Astrocyte (in vitro differentiated cells and primary cell): ENCODE measurements around the gene MBOAT7. TPM values are rescaled to one million over a fixed set of nuclear protein-coding genes. Genes with fewer than 3 reads are reported as not detected.
A peak's percentile ranks its signal among the peaks of the same experiment; 100 is the strongest.

ENCODE experiments used
- DNase-seq: peaks from one replicate; pipeline ENCODE4 v3.0.0-alpha.2; 2010; ENCODE audit warnings: low read depth
- FAIRE-seq: peaks from 2 replicates; lab custom pipeline; 2011; peaks lifted over from hg19 to GRCh38; lab: Jason Lieb, UNC
- H2AFZ ChIP-seq: 2 replicates; pipeline ENCODE4 v1.6.0; 2012; ENCODE audit warnings: low read depth, low read length, inconsistent platforms
- H3K27ac ChIP-seq: 2 replicates; pipeline ENCODE4 v1.5.1; 2011; ENCODE audit warnings: low read depth, low read length, inconsistent platforms
- H3K27me3 ChIP-seq: 2 replicates; pipeline ENCODE4 v1.6.0; 2011; ENCODE audit warnings: low read length, inconsistent platforms; ENCODE audit not compliant: insufficient read depth
- H3K36me3 ChIP-seq: 2 replicates; pipeline ENCODE4 v1.5.1; 2011; ENCODE audit warnings: low read length, inconsistent platforms; ENCODE audit not compliant: insufficient read depth
- H3K4me1 ChIP-seq: 2 replicates; pipeline ENCODE4 v1.5.1; 2011; ENCODE audit warnings: low read length, inconsistent platforms; ENCODE audit not compliant: insufficient read depth
- H3K4me2 ChIP-seq: 2 replicates; pipeline ENCODE4 v1.6.0; 2012; ENCODE audit warnings: low read length, inconsistent platforms
- H3K4me3 ChIP-seq: 2 replicates; pipeline ENCODE4 v1.5.1; 2011; ENCODE audit warnings: low read depth, mild to moderate bottlenecking, low read length, inconsistent platforms; ENCODE audit not compliant: insufficient read depth
- H3K79me2 ChIP-seq: 2 replicates; pipeline ENCODE4 v1.6.0; 2012; ENCODE audit warnings: mild to moderate bottlenecking, low read length, inconsistent platforms; ENCODE audit not compliant: insufficient read depth
- H3K9ac ChIP-seq: 2 replicates; pipeline ENCODE4 v1.6.0; 2012; ENCODE audit warnings: mild to moderate bottlenecking, low read length, inconsistent platforms
- H3K9me3 ChIP-seq: 2 replicates; pipeline ENCODE4 v1.5.1; 2012; ENCODE audit warnings: low read depth, mild to moderate bottlenecking, low read length, inconsistent platforms; ENCODE audit not compliant: insufficient read depth
- H4K20me1 ChIP-seq: 2 replicates; pipeline ENCODE4 v1.6.0; 2012; ENCODE audit warnings: low read length, inconsistent platforms; ENCODE audit not compliant: insufficient read depth
- H3K27ac Mint-ChIP-seq: one replicate; pipeline ENCODE4 v1.8.0; 2021; ENCODE audit warnings: mild to moderate bottlenecking, mixed read lengths; ENCODE audit not compliant: unreplicated experiment
- H3K27me3 Mint-ChIP-seq: one replicate; pipeline ENCODE4 v1.8.0; 2021; ENCODE audit warnings: low read depth, mixed read lengths; ENCODE audit not compliant: unreplicated experiment
- H3K36me3 Mint-ChIP-seq: one replicate; pipeline ENCODE4 v1.8.0; 2021; ENCODE audit warnings: low read depth, mixed read lengths; ENCODE audit not compliant: unreplicated experiment
- H3K4me1 Mint-ChIP-seq: one replicate; pipeline ENCODE4 v1.8.0; 2021; ENCODE audit warnings: low read depth, mixed read lengths; ENCODE audit not compliant: unreplicated experiment
- H3K4me3 Mint-ChIP-seq: one replicate; pipeline ENCODE4 v1.8.0; 2021; ENCODE audit warnings: mild to moderate bottlenecking, moderate library complexity, mixed read lengths; ENCODE audit not compliant: unreplicated experiment
- H3K9me3 Mint-ChIP-seq: one replicate; pipeline ENCODE4 v1.8.0; 2021; ENCODE audit warnings: mild to moderate bottlenecking, mixed read lengths; ENCODE audit not compliant: unreplicated experiment
- CTCF ChIP-seq: IDR thresholded peaks from 2 replicates; pipeline ENCODE4 v1.5.1; 2011; ENCODE audit warnings: low read depth, mild to moderate bottlenecking, inconsistent platforms, low read length, moderate library complexity; ENCODE audit not compliant: insufficient read depth
- EZH2 ChIP-seq: IDR thresholded peaks from 2 replicates; pipeline ENCODE4 v1.6.1; 2012; ENCODE audit warnings: mild to moderate bottlenecking, low read length, inconsistent platforms; ENCODE audit not compliant: insufficient read depth
- total RNA-seq: library from RNA; stranded (reverse); gene quantifications from 2 replicates; pipeline ENCODE4 v1.2.1, GENCODE V29; 2021

MBOAT7 gene
- total RNA-seq, 1 donor from 2014 or later = 162 TPM

GRCh38 chr19:54137699-54138488, 51.5 kb downstream of the MBOAT7 start, which contains the start of gene CNOT3:
Gene CNOT3, plus strand, starts transcription at chr19:54137762. Its CDS starts 5,217 bp downstream, at chr19:54142979.
- FAIRE-seq = no peak
- peaks cover 45% of the 10 kb centered on the region for H4K20me1 ChIP-seq
- Mint-ChIP-seq H3K4me3 (peak within 1 kb of the TSS; percentile 92), H3K36me3 (peaks cover 15% of the 10 kb centered on the region), H3K27me3 (no peaks in the 10 kb centered on the region), H3K9me3 (no peaks in the 10 kb centered on the region), H3K27ac (peak within 1 kb of the TSS; percentile 87), H3K4me1 (peaks cover 23% of the 10 kb centered on the region)
- TF ChIP-seq EZH2 (no peak), CTCF (no peak)
- peaks cover 21% of the 10 kb centered on the region for H3K4me1 ChIP-seq
- peaks cover 8% of the 10 kb centered on the region for H3K36me3 ChIP-seq
- H3K27me3 ChIP-seq = no peaks in the 10 kb centered on the region
- H3K9ac ChIP-seq = peak within 1 kb of the TSS; percentile 98
- peak within 1 kb of the TSS; percentile 67 for H2AFZ ChIP-seq
- H3K27ac ChIP-seq = peak within 1 kb of the TSS; percentile 92
- no peaks in the 10 kb centered on the region for H3K9me3 ChIP-seq
- peak within 1 kb of the TSS; percentile 95 for H3K4me2 ChIP-seq
- DNase-seq = no peak
- peaks cover 54% of the 10 kb centered on the region for H3K79me2 ChIP-seq
- H3K4me3 ChIP-seq = peak within 1 kb of the TSS; percentile 72

- Histone ChIP-seq H3K9me3 (no peaks in the 10 kb centered on the region), H3K4me3 (peak overlapping the region; percentile 72), H4K20me1 (peaks cover 37% of the 10 kb centered on the region), H3K27ac (peak overlapping the region; percentile 92), H3K27me3 (no peaks in the 10 kb centered on the region), H3K9ac (peak overlapping the region; percentile 98), H2AFZ (peak overlapping the region; percentile 67), H3K4me2 (peak overlapping the region; percentile 95), H3K4me1 (peaks cover 15% of the 10 kb centered on the region), H3K36me3 (peaks cover under 1% of the 10 kb centered on the region), H3K79me2 (peaks cover 46% of the 10 kb centered on the region)
- FAIRE-seq (peak; percentile 68), DNase-seq (peak; percentile 100)
- Mint-ChIP-seq H3K4me3 (peak overlapping the region; percentile 87), H3K36me3 (peaks cover 10% of the 10 kb centered on the region), H3K9me3 (no peaks in the 10 kb centered on the region), H3K4me1 (peaks cover 18% of the 10 kb centered on the region), H3K27me3 (no peaks in the 10 kb centered on the region), H3K27ac (peak overlapping the region; percentile 87)
- TF ChIP-seq CTCF (no peak), EZH2 (no peak)
Measured at GRCh38 chr19:54136864-54137698, 52.3 kb downstream of the MBOAT7 start.
